GM12878 (cell line): ENCODE results near the gene PLEKHA1. TPM values are rescaled to one million over a fixed set of nuclear protein-coding genes. Genes with fewer than 3 reads are reported as not detected.

ENCODE experiments used
- ATAC-seq: fragments of 200-7000 bp; cut with Tn5 transposase; 3 replicates; pipeline ENCODE4 v1.9.1; 2020; ENCODE audit warnings: mild to moderate bottlenecking, moderate library complexity
- BruUV-seq: library from RNA; stranded (reverse); fragments of 400-500 nt; replicated peaks from 2 replicates; lab custom pipeline; 2021; lab: Mats Ljungman, UMichigan
- CTCF ChIA-PET: fragments of 300-600 bp; sonication (Branson Sonifier 250); formaldehyde crosslinking; extraction: SDS; loops from one replicate; lab custom pipeline; 2021; ENCODE audit warnings: inconsistent platforms; lab: Yijun Ruan, JAX
- POLR2A ChIA-PET: fragments of 350-600 bp; formaldehyde crosslinking; extraction: SDS; loops from one replicate; lab custom pipeline; 2021; ENCODE audit warnings: inconsistent platforms; lab: Charles Lee
- RAD21 ChIA-PET: fragments of 300-600 bp; sonication (Branson Sonifier 250); formaldehyde crosslinking; loops from one replicate; lab custom pipeline; 2023; ENCODE audit warnings: antibody characterized with exemption; ENCODE audit not compliant: unreplicated experiment; lab: Charles Lee
- SMC1A ChIA-PET: fragments of 300-600 bp; sonication (Branson Sonifier 250); formaldehyde crosslinking; loops from one replicate; lab custom pipeline; 2023; ENCODE audit not compliant: unreplicated experiment, uncharacterized antibody; lab: Charles Lee
- DNase-seq: peaks from one replicate; pipeline ENCODE4 v3.0.0-alpha.2; 2011; ENCODE audit warnings: low read depth, low spot score
- FAIRE-seq: peaks from 3 replicates; lab custom pipeline; 2011; peaks lifted over from hg19 to GRCh38; lab: Jason Lieb, UNC
- H2AFZ ChIP-seq: 2 replicates; pipeline ENCODE4 v1.6.0; 2011; ENCODE audit warnings: low read depth, low read length, control low read depth; ENCODE audit not compliant: control insufficient read depth
- H3K27ac ChIP-seq: 2 replicates; pipeline ENCODE4 v1.5.1; 2011; ENCODE audit warnings: control low read depth; ENCODE audit not compliant: control insufficient read depth, insufficient read depth
- H3K27me3 ChIP-seq, 2 experiments: replicated peaks in 1 of 2; 2 replicates each; pipeline versions ENCODE4 v1.6.0 to v1.6.1; 2011; ENCODE audit warnings: low read length in 1 of 2; ENCODE audit not compliant: control insufficient read depth in 2 of 2, insufficient read depth in 2 of 2
- H3K36me3 ChIP-seq, 2 experiments: 2 replicates each; pipeline ENCODE4 v1.5.1; 2011; ENCODE audit warnings: low read length in 1 of 2; ENCODE audit not compliant: control insufficient read depth in 2 of 2, insufficient read depth in 2 of 2
- H3K4me1 ChIP-seq: 2 replicates; pipeline ENCODE4 v1.6.1; 2011; ENCODE audit warnings: mild to moderate bottlenecking, low read length, moderate library complexity, mixed read lengths; ENCODE audit not compliant: control insufficient read depth, insufficient read depth
- H3K4me2 ChIP-seq: 2 replicates; pipeline ENCODE4 v1.6.0; 2011; ENCODE audit warnings: control low read depth; ENCODE audit not compliant: control insufficient read depth, insufficient read depth
- H3K4me3 ChIP-seq: fragments of 200-600 bp; sonication (generic); 2 replicates; pipeline ENCODE4 v1.5.1; 2016
- H3K79me2 ChIP-seq: 2 replicates; pipeline ENCODE4 v1.6.0; 2011; ENCODE audit warnings: low read length; ENCODE audit not compliant: control insufficient read depth, insufficient read depth
- H3K9ac ChIP-seq: 2 replicates; pipeline ENCODE4 v1.8.0; 2011; ENCODE audit warnings: low read length, control low read depth, mixed read lengths; ENCODE audit not compliant: control insufficient read depth, insufficient read depth
- H3K9me3 ChIP-seq: replicated peaks from 3 replicates; pipeline ENCODE4 v1.5.1; 2011; ENCODE audit warnings: mild to moderate bottlenecking, low read length; ENCODE audit not compliant: control insufficient read depth, insufficient read depth
- H4K20me1 ChIP-seq: 2 replicates; pipeline ENCODE4 v1.6.0; 2011; ENCODE audit not compliant: control insufficient read depth, insufficient read depth
- ATF3 ChIP-seq: IDR thresholded peaks from 2 replicates; pipeline ENCODE4 v1.6.1; 2011; ENCODE audit warnings: low read depth, mild to moderate bottlenecking, low read length, moderate library complexity, borderline replicate concordance; ENCODE audit errors: extremely low read depth
- CBX5 ChIP-seq: sonication (generic); IDR thresholded peaks from 2 replicates; pipeline ENCODE4 v1.6.1; 2016; ENCODE audit warnings: low read depth, moderate library complexity, mild to moderate bottlenecking, inconsistent platforms
- CUX1 ChIP-seq: IDR thresholded peaks from 2 replicates; pipeline ENCODE4 v1.6.1; 2012; ENCODE audit warnings: improper control_type of control experiment, low read depth, low read length; ENCODE audit not compliant: insufficient replicate concordance
- EED ChIP-seq: sonication (generic); IDR thresholded peaks from 2 replicates; pipeline ENCODE4 v1.6.1; 2016; ENCODE audit warnings: antibody characterized with exemption, low read depth
- GATAD2B ChIP-seq: fragments of 450-650 bp; conservative IDR thresholded peaks from 2 replicates; pipeline ENCODE4 v1.6.1; 2017; ENCODE audit warnings: low read depth, mild to moderate bottlenecking, moderate library complexity
- NBN ChIP-seq: fragments of 450-650 bp; IDR thresholded peaks from 2 replicates; pipeline ENCODE4 v1.6.1; 2016
- PAX8 ChIP-seq: fragments of 450-650 bp; IDR thresholded peaks from 2 replicates; pipeline ENCODE4 v1.6.1; 2017; ENCODE audit warnings: mild to moderate bottlenecking, moderate library complexity
- RAD51 ChIP-seq: fragments of 450-650 bp; IDR thresholded peaks from 2 replicates; pipeline ENCODE4 v1.6.1; 2016; ENCODE audit warnings: moderate library complexity, mild to moderate bottlenecking, inconsistent platforms
- SMARCA5 ChIP-seq: fragments of 450-650 bp; IDR thresholded peaks from 2 replicates; pipeline ENCODE4 v1.6.1; 2017; ENCODE audit warnings: mild to moderate bottlenecking
- SPI1 ChIP-seq: IDR thresholded peaks from 2 replicates; pipeline ENCODE4 v1.6.1; 2011; ENCODE audit warnings: low read depth, mild to moderate bottlenecking, low read length, moderate library complexity, borderline replicate concordance; ENCODE audit not compliant: insufficient read depth
- SREBF1 ChIP-seq: IDR thresholded peaks from 2 replicates; pipeline ENCODE4 v1.6.1; 2012; ENCODE audit warnings: mild to moderate bottlenecking, low read length
- STAT1 ChIP-seq: fragments of 450-650 bp; conservative IDR thresholded peaks from 2 replicates; pipeline ENCODE4 v1.6.1; 2014; ENCODE audit warnings: antibody characterized with exemption, mild to moderate bottlenecking
- SUPT20H ChIP-seq: IDR thresholded peaks from 2 replicates; pipeline ENCODE4 v1.6.1; 2011; ENCODE audit warnings: low read depth, mild to moderate bottlenecking, low read length, moderate library complexity, borderline replicate concordance; ENCODE audit not compliant: control insufficient read depth
- TARDBP ChIP-seq: IDR thresholded peaks from 2 replicates; pipeline ENCODE4 v1.6.1; 2016; ENCODE audit warnings: borderline replicate concordance
- WRNIP1 ChIP-seq: IDR thresholded peaks from 2 replicates; pipeline ENCODE4 v1.6.1; 2011; ENCODE audit warnings: low read depth, low read length, improper control_type of control experiment, borderline replicate concordance
- ZNF217 ChIP-seq: fragments of 450-650 bp; IDR thresholded peaks from 2 replicates; pipeline ENCODE4 v1.6.1; 2017; ENCODE audit warnings: antibody characterized with exemption, mild to moderate bottlenecking
- WGBS: methylation state at CpG from one replicate; pipeline ENCODE4 v1.1.6; 2016; ENCODE audit warnings: low lambda C conversion rate; ENCODE audit not compliant: insufficient replicate concordance, insufficient coverage; ENCODE audit errors: missing lambda C conversion rate; 5-methylcytosine and 5-hydroxymethylcytosine counted together
- in situ Hi-C: fragments of 300-500 bp; cut with MboI; formaldehyde crosslinking; loops from 9 replicates; pipeline ENCODE4 v1.14.3; 2018; ENCODE audit warnings: mixed read lengths
- intact Hi-C: fragments of 100-400 bp; cut with micrococcal nuclease; formaldehyde crosslinking; loops from one replicate; pipeline ENCODE4 v1.14.2; 2022; ENCODE audit not compliant: unreplicated experiment
- polyA plus RNA-seq, 11 experiments: library from polyadenylated mRNA; depleted of rRNA in 4 of 11; unstranded in 6 of 11; stranded (reverse) in 5 of 11; fragments of >200 nt; fragmentation: Nextera tagmentation in 4 of 11; fragmentation: Illumina TruSeq in 1 of 11; extraction: Ambion mirVana in 4 of 11; extraction: Trizol in 1 of 11; gene quantifications; 1 replicate in 1 of 11; 2 replicates in 10 of 11; pipeline versions ENCODE4 v1.2.1 to v1.2.3, GENCODE V29; 2011 to 2016; ENCODE audit warnings: inconsistent platforms in 2 of 11, missing spikeins in 2 of 11, low read depth in 1 of 11
- total RNA-seq, 4 experiments: library from RNA; depleted of rRNA in 3 of 4; stranded (reverse); fragments of >200 nt in 3 of 4; fragmentation: Illumina TruSeq in 1 of 4; extraction: Trizol in 1 of 4; gene quantifications; 2 replicates each; pipeline versions ENCODE4 v1.2.1 to v1.2.3, GENCODE V29; 2013 to 2021
- TF ChIP-seq, protein P1 (sequence below): fragments of 450-650 bp; formaldehyde crosslinking; IDR thresholded peaks from 2 replicates; pipeline ENCODE4 v1.4.0; 2020; ENCODE audit warnings: mild to moderate bottlenecking, moderate library complexity

The PLEKHA1 gene
- total and polyA plus RNA-seq, 10 of the 15 experiments (the other 5 are each of a cell fraction or from before 2014, with no cell fraction given): 0.15 to 6.0 (median 0.32) TPM

GRCh38 chr10:122420624-122421007 lies 46.1 kb downstream of the PLEKHA1 start:
- Histone ChIP-seq H3K27ac (no peak overlapping the region), H4K20me1 (no peaks in the 10 kb centered on the region), H3K4me1 (no peaks in the 10 kb centered on the region), H3K4me2 (no peak overlapping the region), H2AFZ (no peak overlapping the region), H3K9me3 (no peaks in the 10 kb centered on the region), H3K27me3 (no peaks in the 10 kb centered on the region), H3K4me3 (no peak overlapping the region), H3K79me2 (no peaks in the 10 kb centered on the region), H3K9ac (no peak overlapping the region), H3K36me3 (no peaks in the 10 kb centered on the region)
- ChIA-PET SMC1A (no interaction called here), RAD21 (no interaction called here), CTCF (interaction anchor here (2.6 kb wide), 1 partner anchor 14 kb away, joined by 12 read pairs; no protein-coding TSS in a partner anchor), POLR2A (no interaction called here)
- ATAC-seq: no peak
- no peak for DNase-seq
- intact Hi-C loops: no loop called here
- in situ Hi-C loops: no loop called here
- 63% methylated on average over 3 of the region's 3 CpGs for WGBS
- BruUV-seq: no TSS peak
- FAIRE-seq: no peak
- TF ChIP-seq CUX1: no peak
- no peak for TF ChIP-seq EED
- no peak for TF ChIP-seq SPI1
- no peak for TF ChIP-seq TARDBP
- TF ChIP-seq NBN: no peak
- TF ChIP-seq PAX8: no peak
- TF ChIP-seq SUPT20H: no peak
- TF ChIP-seq ATF3: no peak
- no peak for TF ChIP-seq RAD51
- no peak for TF ChIP-seq STAT1
- no peak for TF ChIP-seq WRNIP1
- TF ChIP-seq SREBF1: no peak
- no peak for TF ChIP-seq CBX5
- TF ChIP-seq, protein P1, sequence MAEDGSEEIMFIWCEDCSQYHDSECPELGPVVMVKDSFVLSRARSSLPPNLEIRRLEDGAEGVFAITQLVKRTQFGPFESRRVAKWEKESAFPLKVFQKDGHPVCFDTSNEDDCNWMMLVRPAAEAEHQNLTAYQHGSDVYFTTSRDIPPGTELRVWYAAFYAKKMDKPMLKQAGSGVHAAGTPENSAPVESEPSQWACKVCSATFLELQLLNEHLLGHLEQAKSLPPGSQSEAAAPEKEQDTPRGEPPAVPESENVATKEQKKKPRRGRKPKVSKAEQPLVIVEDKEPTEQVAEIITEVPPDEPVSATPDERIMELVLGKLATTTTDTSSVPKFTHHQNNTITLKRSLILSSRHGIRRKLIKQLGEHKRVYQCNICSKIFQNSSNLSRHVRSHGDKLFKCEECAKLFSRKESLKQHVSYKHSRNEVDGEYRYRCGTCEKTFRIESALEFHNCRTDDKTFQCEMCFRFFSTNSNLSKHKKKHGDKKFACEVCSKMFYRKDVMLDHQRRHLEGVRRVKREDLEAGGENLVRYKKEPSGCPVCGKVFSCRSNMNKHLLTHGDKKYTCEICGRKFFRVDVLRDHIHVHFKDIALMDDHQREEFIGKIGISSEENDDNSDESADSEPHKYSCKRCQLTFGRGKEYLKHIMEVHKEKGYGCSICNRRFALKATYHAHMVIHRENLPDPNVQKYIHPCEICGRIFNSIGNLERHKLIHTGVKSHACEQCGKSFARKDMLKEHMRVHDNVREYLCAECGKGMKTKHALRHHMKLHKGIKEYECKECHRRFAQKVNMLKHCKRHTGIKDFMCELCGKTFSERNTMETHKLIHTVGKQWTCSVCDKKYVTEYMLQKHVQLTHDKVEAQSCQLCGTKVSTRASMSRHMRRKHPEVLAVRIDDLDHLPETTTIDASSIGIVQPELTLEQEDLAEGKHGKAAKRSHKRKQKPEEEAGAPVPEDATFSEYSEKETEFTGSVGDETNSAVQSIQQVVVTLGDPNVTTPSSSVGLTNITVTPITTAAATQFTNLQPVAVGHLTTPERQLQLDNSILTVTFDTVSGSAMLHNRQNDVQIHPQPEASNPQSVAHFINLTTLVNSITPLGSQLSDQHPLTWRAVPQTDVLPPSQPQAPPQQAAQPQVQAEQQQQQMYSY (CRISPR knock-in tag): no peak
- no peak for TF ChIP-seq GATAD2B
- no peak for TF ChIP-seq SMARCA5
- TF ChIP-seq ZNF217: no peak
